Fibroblast of skin of scalp (primary cell): Measurements from ENCODE around the gene SH3D19.
"Not testable (repeated sequence)": the region's sequence is repeated elsewhere in the genome, so short reads cannot be mapped to it uniquely, and the experiment has no call there.

Source experiments
- DNase-seq: peaks from one replicate; pipeline ENCODE4 v3.0.0-alpha.2; 2013

The SH3D19 gene

GRCh38 chr4:151268905-151269304 lies 56.5 kb downstream of the SH3D19 start:
- DNase-seq, result not testable (repeated sequence)

- DNase-seq, result no peak
Observed at GRCh38 chr4:151267822-151268535, 57.4 kb downstream of the SH3D19 start.

GRCh38 chr4:151267104-151267503 lies 58.3 kb downstream of the SH3D19 start:
- DNase-seq, result no peak

- peak; percentile 16 for DNase-seq
Observed at GRCh38 chr4:151266497-151266896, 58.9 kb downstream of the SH3D19 start.

- DNase-seq, result no peak
Observed at GRCh38 chr4:151263455-151263854, 62.0 kb downstream of the SH3D19 start.

GRCh38 chr4:151260526-151260925 lies 64.9 kb downstream of the SH3D19 start:
- no peak for DNase-seq

GRCh38 chr4:151259752-151260151 lies 65.7 kb downstream of the SH3D19 start:
- no peak for DNase-seq

GRCh38 chr4:151257704-151258103 lies 67.7 kb downstream of the SH3D19 start:
- no peak for DNase-seq

GRCh38 chr4:151256134-151256533 lies 69.3 kb downstream of the SH3D19 start:
- no peak for DNase-seq

- DNase-seq, result not testable (repeated sequence)
Observed at GRCh38 chr4:151255680-151256079, 69.7 kb downstream of the SH3D19 start.

GRCh38 chr4:151255226-151255625 lies 70.2 kb downstream of the SH3D19 start:
- DNase-seq, result not testable (repeated sequence)

GRCh38 chr4:151251603-151252304 lies 73.7 kb downstream of the SH3D19 start:
- DNase-seq, result no peak

- no peak for DNase-seq
Observed at GRCh38 chr4:151250706-151251105, 74.7 kb downstream of the SH3D19 start.

- DNase-seq, result no peak
Observed at GRCh38 chr4:151248519-151248918, 76.9 kb downstream of the SH3D19 start.

GRCh38 chr4:151247395-151247794 lies 78.0 kb downstream of the SH3D19 start:
- no peak for DNase-seq

- no peak for DNase-seq
Observed at GRCh38 chr4:151246742-151247141, 78.7 kb downstream of the SH3D19 start.

- no peak for DNase-seq
Observed at GRCh38 chr4:151242305-151242704, 83.1 kb downstream of the SH3D19 start.

GRCh38 chr4:151239608-151240007 lies 85.8 kb downstream of the SH3D19 start:
- no peak for DNase-seq

GRCh38 chr4:151238477-151238876 lies 86.9 kb downstream of the SH3D19 start:
- DNase-seq, result peak; percentile 20

- no peak for DNase-seq
Observed at GRCh38 chr4:151236036-151236435, 89.4 kb downstream of the SH3D19 start.

- DNase-seq, result not testable (repeated sequence)
Observed at GRCh38 chr4:151235373-151235772, 90.0 kb downstream of the SH3D19 start.

GRCh38 chr4:151233600-151233999 lies 91.8 kb downstream of the SH3D19 start:
- no peak for DNase-seq

GRCh38 chr4:151231915-151232595 lies 93.3 kb downstream of the SH3D19 start:
- peak; percentile 34 for DNase-seq
